Progenitor cell of endocrine pancreas (in vitro differentiated cells): ENCODE results near the gene SPSB4. TPM values are rescaled to one million over a fixed set of nuclear protein-coding genes. Genes with fewer than 3 reads are reported as not detected.

Source experiments
- DNase-seq: peaks from one replicate; pipeline ENCODE4 v3.0.0; 2021; ENCODE audit warnings: low spot score; ENCODE audit not compliant: unreplicated experiment
- H3K27ac Mint-ChIP-seq: 2 replicates; pipeline ENCODE4 v1.8.0; 2021; ENCODE audit warnings: mild to moderate bottlenecking, moderate library complexity, mixed read lengths
- H3K27me3 Mint-ChIP-seq: 2 replicates; pipeline ENCODE4 v1.8.0; 2021; ENCODE audit warnings: mixed read lengths
- H3K36me3 Mint-ChIP-seq: 2 replicates; pipeline ENCODE4 v1.8.0; 2022; ENCODE audit warnings: mixed read lengths; ENCODE audit not compliant: insufficient read depth
- H3K4me1 Mint-ChIP-seq: 2 replicates; pipeline ENCODE4 v1.8.0; 2021; ENCODE audit warnings: low read depth, mixed read lengths
- H3K4me3 Mint-ChIP-seq: 2 replicates; pipeline ENCODE4 v1.8.0; 2021; ENCODE audit warnings: low read depth, mild to moderate bottlenecking, moderate library complexity, mixed read lengths
- H3K9me3 Mint-ChIP-seq: 2 replicates; pipeline ENCODE4 v1.8.0; 2021; ENCODE audit warnings: low read depth, mixed read lengths
- CTCF ChIP-seq: fragments of 200-600 bp; sonication (generic); IDR thresholded peaks from one replicate; pipeline ENCODE4 v1.5.0; 2021; ENCODE audit warnings: antibody characterized with exemption, mild to moderate bottlenecking; ENCODE audit not compliant: unreplicated experiment
- total RNA-seq: library from RNA; stranded (reverse); gene quantifications from 2 replicates; pipeline ENCODE4 v1.2.1, GENCODE V29; 2021

SPSB4 gene
- total RNA-seq, 1 donor from 2014 or later: 9.5 TPM

- Mint-ChIP-seq H3K27ac (no peak overlapping the region), H3K9me3 (no peaks in the 10 kb centered on the region), H3K4me3 (no peak overlapping the region), H3K4me1 (peaks cover 2% of the 10 kb centered on the region), H3K36me3 (no peaks in the 10 kb centered on the region), H3K27me3 (peaks cover 48% of the 10 kb centered on the region)
- TF ChIP-seq CTCF: no peak
- DNase-seq: no peak
These were observed 4.0 kb upstream of the SPSB4 start for GRCh38 chr3:141047168-141047567.

GRCh38 chr3:141049681-141050080 is 1.5 kb upstream of the SPSB4 start:
- Mint-ChIP-seq H3K9me3 (no peaks in the 10 kb centered on the region), H3K36me3 (no peaks in the 10 kb centered on the region), H3K27ac (no peak overlapping the region), H3K27me3 (peaks cover 55% of the 10 kb centered on the region), H3K4me3 (peak overlapping the region; percentile 78), H3K4me1 (peaks cover 8% of the 10 kb centered on the region)
- DNase-seq: no peak
- TF ChIP-seq CTCF: peak; percentile 46

GRCh38 chr3:141051443-141052200 is 475 bp downstream of the SPSB4 start:
- H3K9me3 Mint-ChIP-seq: no peaks in the 10 kb centered on the region
- peak; percentile 49 for TF ChIP-seq CTCF
- peak; percentile 59 for DNase-seq
- H3K4me3 Mint-ChIP-seq: peak overlapping the region; percentile 78
- peak overlapping the region; percentile 54 for H3K27ac Mint-ChIP-seq
- H3K4me1 Mint-ChIP-seq: peaks cover 9% of the 10 kb centered on the region
- H3K36me3 Mint-ChIP-seq: no peaks in the 10 kb centered on the region
- H3K27me3 Mint-ChIP-seq: peaks cover 56% of the 10 kb centered on the region

GRCh38 chr3:141052201-141053069 is 1.3 kb downstream of the SPSB4 start:
- peak overlapping the region; percentile 72 for H3K4me3 Mint-ChIP-seq

More at GRCh38 chr3:141052201-141053069, 1.3 kb downstream of the SPSB4 start:
- Mint-ChIP-seq H3K4me1 (peaks cover 12% of the 10 kb centered on the region), H3K9me3 (no peaks in the 10 kb centered on the region), H3K27me3 (peaks cover 48% of the 10 kb centered on the region), H3K27ac (peak overlapping the region; percentile 90), H3K36me3 (no peaks in the 10 kb centered on the region)
- TF ChIP-seq CTCF: no peak
- DNase-seq: no peak
